Thyroid gland (tissue), 4 donors: ENCODE data around the gene NGB.

Experiments used
- POLR2A ChIP-seq, 2 donors: fragments of 450-650 bp; IDR thresholded peaks; one replicate each; pipeline ENCODE4 v1.6.1; 2017; ENCODE audit warnings: antibody characterized with exemption in 2 of 2, mild to moderate bottlenecking in 2 of 2, moderate library complexity in 1 of 2
- TF ChIP-seq, protein P1 (sequence below), 6 experiments: fragments of 200-600 bp in 3 of 6; fragments of 450-650 bp in 3 of 6; sonication (generic) in 3 of 6; IDR thresholded peaks; one replicate each; pipeline ENCODE4 v1.5.1; 2016 to 2019; ENCODE audit warnings: antibody characterized with exemption in 6 of 6, mild to moderate bottlenecking in 2 of 6, inconsistent platforms in 1 of 6, moderate library complexity in 1 of 6

DNA sequence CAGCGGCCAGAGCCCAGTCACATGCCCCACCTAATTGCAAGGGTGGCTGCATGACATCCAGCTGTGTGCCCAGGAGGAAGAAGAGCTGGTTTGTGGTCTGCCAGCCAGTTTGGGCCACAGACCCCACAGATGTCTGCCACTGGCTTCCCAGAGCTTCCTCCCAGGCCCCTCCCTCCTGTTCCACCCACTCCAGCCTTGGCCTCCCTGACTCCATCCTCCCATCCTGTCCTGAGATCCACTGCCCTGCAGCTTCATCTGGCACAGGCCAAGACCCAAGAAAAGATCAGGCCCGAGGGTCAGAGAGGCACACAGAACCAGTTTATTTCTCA is 5.9 kb downstream of the NGB start:
- TF ChIP-seq, protein P1, sequence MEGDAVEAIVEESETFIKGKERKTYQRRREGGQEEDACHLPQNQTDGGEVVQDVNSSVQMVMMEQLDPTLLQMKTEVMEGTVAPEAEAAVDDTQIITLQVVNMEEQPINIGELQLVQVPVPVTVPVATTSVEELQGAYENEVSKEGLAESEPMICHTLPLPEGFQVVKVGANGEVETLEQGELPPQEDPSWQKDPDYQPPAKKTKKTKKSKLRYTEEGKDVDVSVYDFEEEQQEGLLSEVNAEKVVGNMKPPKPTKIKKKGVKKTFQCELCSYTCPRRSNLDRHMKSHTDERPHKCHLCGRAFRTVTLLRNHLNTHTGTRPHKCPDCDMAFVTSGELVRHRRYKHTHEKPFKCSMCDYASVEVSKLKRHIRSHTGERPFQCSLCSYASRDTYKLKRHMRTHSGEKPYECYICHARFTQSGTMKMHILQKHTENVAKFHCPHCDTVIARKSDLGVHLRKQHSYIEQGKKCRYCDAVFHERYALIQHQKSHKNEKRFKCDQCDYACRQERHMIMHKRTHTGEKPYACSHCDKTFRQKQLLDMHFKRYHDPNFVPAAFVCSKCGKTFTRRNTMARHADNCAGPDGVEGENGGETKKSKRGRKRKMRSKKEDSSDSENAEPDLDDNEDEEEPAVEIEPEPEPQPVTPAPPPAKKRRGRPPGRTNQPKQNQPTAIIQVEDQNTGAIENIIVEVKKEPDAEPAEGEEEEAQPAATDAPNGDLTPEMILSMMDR (IDR thresholded peaks at IDR 0.05), result no peak
- no peak for TF ChIP-seq POLR2A (IDR thresholded peaks at IDR 0.05)
